ENCODE measurements around the gene ROBO1.

ROBO1 gene

GRCh38 chr3:79410136-79410535 is 357.7 kb downstream of the ROBO1 start:
- H3K9ac ChIP-seq: no peak overlapping the region
- H3K36me3 ChIP-seq (ENCODE audit: insufficient read depth): no peaks in the 10 kb centered on the region
- H3K27ac ChIP-seq: no peak overlapping the region
- no peak overlapping the region for H3K4me3 ChIP-seq (IDR thresholded peaks at IDR 0.05; ENCODE audit: insufficient read depth, low read depth, low read length)
- TF ChIP-seq CTCF (conservative IDR thresholded peaks at IDR 0.05; ENCODE audit: low read depth, low read length): no peak
- H3K27me3 ChIP-seq (ENCODE audit: insufficient read depth, low read depth): no peaks in the 10 kb centered on the region
- H3K79me2 ChIP-seq (ENCODE audit: insufficient read depth, low read depth): no peaks in the 10 kb centered on the region
- H2AFZ ChIP-seq (ENCODE audit: low read depth): no peak overlapping the region
- H3K4me1 ChIP-seq (ENCODE audit: low read depth, poor library complexity, severe bottlenecking): no peaks in the 10 kb centered on the region
- H4K20me1 ChIP-seq (ENCODE audit: insufficient read depth): no peaks in the 10 kb centered on the region
- H3K4me2 ChIP-seq: no peak overlapping the region

- Histone ChIP-seq H3K4me1 (ENCODE audit: low read depth, poor library complexity, severe bottlenecking) (no peaks in the 10 kb centered on the region), H3K36me3 (ENCODE audit: insufficient read depth) (no peaks in the 10 kb centered on the region), H3K27me3 (ENCODE audit: insufficient read depth, low read depth) (no peaks in the 10 kb centered on the region), H3K4me2 (no peak overlapping the region), H3K27ac (no peak overlapping the region), H2AFZ (ENCODE audit: low read depth) (no peak overlapping the region), H3K79me2 (ENCODE audit: insufficient read depth, low read depth) (no peaks in the 10 kb centered on the region), H3K4me3 (IDR thresholded peaks at IDR 0.05; ENCODE audit: insufficient read depth, low read depth, low read length) (no peak overlapping the region), H3K9ac (no peak overlapping the region), H4K20me1 (ENCODE audit: insufficient read depth) (no peaks in the 10 kb centered on the region)
- no peak for TF ChIP-seq CTCF (conservative IDR thresholded peaks at IDR 0.05; ENCODE audit: low read depth, low read length)
These were observed 361.6 kb downstream of the ROBO1 start for GRCh38 chr3:79406175-79406574.

- Histone ChIP-seq H3K79me2 (ENCODE audit: insufficient read depth, low read depth) (no peaks in the 10 kb centered on the region), H4K20me1 (ENCODE audit: insufficient read depth) (no peaks in the 10 kb centered on the region), H2AFZ (ENCODE audit: low read depth) (no peak overlapping the region), H3K27me3 (ENCODE audit: insufficient read depth, low read depth) (no peaks in the 10 kb centered on the region), H3K4me2 (no peak overlapping the region), H3K36me3 (ENCODE audit: insufficient read depth) (no peaks in the 10 kb centered on the region), H3K4me1 (ENCODE audit: low read depth, poor library complexity, severe bottlenecking) (no peaks in the 10 kb centered on the region), H3K9ac (no peak overlapping the region), H3K27ac (no peak overlapping the region), H3K4me3 (IDR thresholded peaks at IDR 0.05; ENCODE audit: insufficient read depth, low read depth, low read length) (no peak overlapping the region)
- no peak for TF ChIP-seq CTCF (conservative IDR thresholded peaks at IDR 0.05; ENCODE audit: low read depth, low read length)
These were observed 362.6 kb downstream of the ROBO1 start for GRCh38 chr3:79405183-79405582.

GRCh38 chr3:79396595-79396994 is 371.2 kb downstream of the ROBO1 start:
- no peaks in the 10 kb centered on the region for H3K27me3 ChIP-seq (ENCODE audit: insufficient read depth, low read depth)
- no peak for TF ChIP-seq CTCF (conservative IDR thresholded peaks at IDR 0.05; ENCODE audit: low read depth, low read length)
- H3K4me3 ChIP-seq (IDR thresholded peaks at IDR 0.05; ENCODE audit: insufficient read depth, low read depth, low read length): no peak overlapping the region
- H3K9ac ChIP-seq: no peak overlapping the region
- H3K79me2 ChIP-seq (ENCODE audit: insufficient read depth, low read depth): no peaks in the 10 kb centered on the region
- no peak overlapping the region for H3K4me2 ChIP-seq
- no peaks in the 10 kb centered on the region for H4K20me1 ChIP-seq (ENCODE audit: insufficient read depth)
- H3K36me3 ChIP-seq (ENCODE audit: insufficient read depth): no peaks in the 10 kb centered on the region
- no peak overlapping the region for H2AFZ ChIP-seq (ENCODE audit: low read depth)
- no peak overlapping the region for H3K27ac ChIP-seq
- no peaks in the 10 kb centered on the region for H3K4me1 ChIP-seq (ENCODE audit: low read depth, poor library complexity, severe bottlenecking)

- Histone ChIP-seq H3K27me3 (ENCODE audit: insufficient read depth, low read depth) (no peaks in the 10 kb centered on the region), H2AFZ (ENCODE audit: low read depth) (no peak overlapping the region), H3K4me2 (no peak overlapping the region), H3K4me3 (IDR thresholded peaks at IDR 0.05; ENCODE audit: insufficient read depth, low read depth, low read length) (no peak overlapping the region), H3K9ac (no peak overlapping the region), H4K20me1 (ENCODE audit: insufficient read depth) (no peaks in the 10 kb centered on the region), H3K27ac (no peak overlapping the region), H3K79me2 (ENCODE audit: insufficient read depth, low read depth) (no peaks in the 10 kb centered on the region), H3K36me3 (ENCODE audit: insufficient read depth) (no peaks in the 10 kb centered on the region), H3K4me1 (ENCODE audit: low read depth, poor library complexity, severe bottlenecking) (no peaks in the 10 kb centered on the region)
- TF ChIP-seq CTCF (conservative IDR thresholded peaks at IDR 0.05; ENCODE audit: low read depth, low read length): no peak
These were observed 375.3 kb downstream of the ROBO1 start for GRCh38 chr3:79392479-79392878.
